ENCODE data around the gene TLL2.
A peak's percentile ranks its signal among the peaks of the same experiment; 100 is the strongest.

DNA sequence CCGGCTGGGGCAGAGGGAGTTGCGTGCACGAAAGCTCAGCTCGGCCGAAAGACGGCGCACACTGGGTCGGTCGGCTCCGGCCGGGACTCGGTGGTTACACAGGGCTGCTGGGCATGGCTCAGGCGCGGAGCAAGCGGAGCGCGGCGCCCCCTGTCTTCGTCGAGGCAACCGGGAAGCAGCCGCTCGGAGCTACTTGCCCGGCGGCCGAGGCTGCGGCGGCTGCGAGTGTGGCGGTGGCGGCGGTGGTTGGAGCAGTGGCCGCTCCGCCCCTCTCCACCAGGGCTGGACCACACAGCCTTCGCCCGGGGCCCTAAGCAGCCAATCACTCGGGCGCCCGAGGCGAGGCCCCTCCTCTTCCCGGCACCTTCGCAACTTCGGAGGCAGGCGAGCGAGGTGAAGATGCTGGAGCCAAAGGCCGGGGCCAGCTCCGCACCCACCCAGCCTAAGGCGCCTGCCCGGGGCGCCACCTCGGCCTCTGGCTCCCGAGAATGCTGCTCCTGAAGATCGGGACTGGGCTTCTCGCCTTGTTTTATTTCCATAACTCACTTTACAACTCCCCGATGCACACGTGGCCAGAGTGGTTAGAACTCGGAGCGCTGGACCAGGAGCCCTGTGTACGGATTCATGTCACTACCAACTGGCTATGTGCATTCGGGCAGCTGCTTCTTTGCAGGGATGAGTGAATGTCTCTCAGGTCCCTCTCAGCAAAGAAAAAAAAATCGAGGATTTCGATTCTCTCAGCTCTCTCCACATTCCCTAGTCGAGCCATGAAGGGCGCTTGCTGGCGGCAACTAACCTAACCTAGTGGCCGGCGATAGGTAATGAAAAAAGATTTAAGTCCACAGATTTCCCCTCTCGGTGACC lies at the start of gene TLL2:
- TF ChIP-seq POLR2A (IDR thresholded peaks at IDR 0.05) (peak in 1 of 2 donors; percentile 66), CTCF (IDR thresholded peaks at IDR 0.05) (peak; percentile 64 to 97 (median 76))
